HCT116 (cell line): Measurements from ENCODE around the gene CDH23. TPM values are rescaled to one million over a fixed set of nuclear protein-coding genes. Genes with fewer than 3 reads are reported as not detected.

ENCODE experiments used
- ATAC-seq: fragments of 200-7000 bp; cut with Tn5 transposase; 2 replicates; pipeline ENCODE4 v1.9.1; 2020; ENCODE audit warnings: mild to moderate bottlenecking, moderate library complexity
- BruUV-seq: library from RNA; stranded (reverse); fragments of 400-500 nt; replicated peaks from 2 replicates; lab custom pipeline; 2021; lab: Mats Ljungman, UMichigan
- CTCF ChIA-PET: fragments of 300-600 bp; sonication (Branson Sonifier 250); formaldehyde crosslinking; loops from one replicate; lab custom pipeline; 2021; ENCODE audit warnings: antibody characterized with exemption; lab: Charles Lee
- POLR2A ChIA-PET: fragments of 300-600, 350-600 bp; sonication (Branson Sonifier 250); formaldehyde crosslinking; loops from one replicate; lab custom pipeline; 2021; ENCODE audit warnings: antibody characterized with exemption; lab: Charles Lee
- RAD21 ChIA-PET, 2 experiments: fragments of 300-600 bp; sonication (Branson Sonifier 250); formaldehyde crosslinking; loops; one replicate each; lab custom pipeline; 2023; ENCODE audit warnings: low total read pairs in 2 of 2; ENCODE audit not compliant: uncharacterized antibody in 2 of 2, unreplicated experiment in 2 of 2, low non-redundant PET in 1 of 2; lab: Charles Lee
- DNase-seq: peaks from one replicate; pipeline ENCODE4 v3.0.0-alpha.2; 2010; ENCODE audit warnings: low read depth, low spot score
- H2AFZ ChIP-seq: fragments of 200-600 bp; shearing (Covaris generic), sonication (generic); 2 replicates; pipeline ENCODE4 v1.6.1; 2017; ENCODE audit warnings: low read depth, mixed run types, mixed read lengths, antibody characterized with exemption, low read length; ENCODE audit not compliant: poor library complexity, severe bottlenecking
- H3K27ac ChIP-seq: 2 replicates; pipeline ENCODE4 v1.5.1; 2012; ENCODE audit warnings: low read depth, low read length
- H3K27me3 ChIP-seq: fragments of 200-600 bp; sonication (generic); 2 replicates; pipeline ENCODE4 v1.6.1; 2016; ENCODE audit warnings: mixed run types, low read length, mixed read lengths; ENCODE audit not compliant: insufficient read depth
- H3K36me3 ChIP-seq, 2 experiments: fragments of 200-500 bp in 1 of 2; fragments of 200-600 bp in 1 of 2; sonication (Bioruptor generic) in 1 of 2; sonication (generic) in 1 of 2; 2 replicates each; pipeline versions ENCODE4 v1.5.1 to v1.6.1; 2014 to 2016; ENCODE audit warnings: low read length in 2 of 2, inconsistent platforms in 1 of 2, mixed read lengths in 1 of 2, mixed run types in 1 of 2; ENCODE audit not compliant: insufficient read depth in 2 of 2, control insufficient read depth in 1 of 2
- H3K4me1 ChIP-seq, 2 experiments: fragments of 200-600 bp in 1 of 2; sonication (generic) in 1 of 2; 2 replicates each; pipeline versions ENCODE4 v1.5.1 to v1.6.1; 2012 to 2017; ENCODE audit warnings: low read length in 2 of 2, inconsistent platforms in 1 of 2, mild to moderate bottlenecking in 1 of 2, mixed read lengths in 1 of 2, mixed run types in 1 of 2, moderate library complexity in 1 of 2; ENCODE audit not compliant: insufficient read depth in 2 of 2, control insufficient read depth in 1 of 2
- H3K4me2 ChIP-seq: fragments of 200-600 bp; sonication (generic); 2 replicates; pipeline ENCODE4 v1.6.1; 2017; ENCODE audit warnings: mixed run types, low read length, mixed read lengths
- H3K4me3 ChIP-seq, 2 experiments: fragments of 200-600 bp in 1 of 2; sonication (generic) in 1 of 2; replicated peaks in 1 of 2; 2 replicates each; pipeline ENCODE4 v1.5.1; 2011 to 2016; ENCODE audit warnings: low read length in 2 of 2, control low read depth in 1 of 2, low read depth in 1 of 2, mild to moderate bottlenecking in 1 of 2, mixed read lengths in 1 of 2, mixed run types in 1 of 2
- H3K79me2 ChIP-seq: fragments of 200-600 bp; sonication (generic); 2 replicates; pipeline ENCODE4 v1.6.1; 2017; ENCODE audit warnings: mild to moderate bottlenecking, mixed run types, low read length, moderate library complexity, mixed read lengths; ENCODE audit not compliant: insufficient read depth
- H3K9ac ChIP-seq: fragments of 200-600 bp; sonication (generic); 2 replicates; pipeline ENCODE4 v1.6.1; 2016; ENCODE audit warnings: low read length, mixed read lengths
- H3K9me2 ChIP-seq: fragments of 200-600 bp; sonication (generic), shearing (Covaris generic); 2 replicates; pipeline ENCODE4 v1.6.1; 2017; ENCODE audit warnings: mixed run types, mild to moderate bottlenecking, moderate library complexity; ENCODE audit not compliant: insufficient read depth
- H3K9me3 ChIP-seq, 2 experiments: fragments of 200-500 bp in 1 of 2; fragments of 200-600 bp in 1 of 2; sonication (Bioruptor generic) in 1 of 2; sonication (generic) in 1 of 2; 2 replicates each; pipeline ENCODE4 v1.6.1; 2014 to 2017; ENCODE audit warnings: low read length in 2 of 2, mixed read lengths in 2 of 2, inconsistent platforms in 1 of 2, low read depth in 1 of 2, mild to moderate bottlenecking in 1 of 2, mixed run types in 1 of 2, moderate library complexity in 1 of 2; ENCODE audit not compliant: control insufficient read depth in 1 of 2, insufficient read depth in 1 of 2
- H4K20me1 ChIP-seq: fragments of 200-600 bp; sonication (generic), shearing (Covaris generic); 2 replicates; pipeline ENCODE4 v1.6.1; 2017; ENCODE audit warnings: mixed run types, mild to moderate bottlenecking, moderate library complexity; ENCODE audit not compliant: insufficient read depth
- ATF3 ChIP-seq: IDR thresholded peaks from 2 replicates; pipeline ENCODE4 v1.6.1; 2012
- CBX3 ChIP-seq: IDR thresholded peaks from 2 replicates; pipeline ENCODE4 v1.6.1; 2012; ENCODE audit warnings: low read depth
- EZH2 ChIP-seq: fragments of 200-600 bp; sonication (generic); IDR thresholded peaks from 2 replicates; pipeline ENCODE4 v1.6.1; 2017; ENCODE audit warnings: antibody characterized with exemption, mixed run types
- EZH2phosphoT487 ChIP-seq: fragments of 200-600 bp; IDR thresholded peaks from 2 replicates; pipeline ENCODE4 v1.6.1; 2018; ENCODE audit warnings: antibody characterized with exemption, borderline replicate concordance
- FOSL1 ChIP-seq: IDR thresholded peaks from 2 replicates; pipeline ENCODE4 v1.6.1; 2012; ENCODE audit warnings: low read depth
- REST ChIP-seq: IDR thresholded peaks from 2 replicates; pipeline ENCODE4 v1.6.1; 2012; ENCODE audit warnings: low read depth
- SP1 ChIP-seq: IDR thresholded peaks from 2 replicates; pipeline ENCODE4 v1.6.1; 2012; ENCODE audit warnings: low read depth
- SRF ChIP-seq: IDR thresholded peaks from 2 replicates; pipeline ENCODE4 v1.6.1; 2012; ENCODE audit warnings: low read depth
- TCF7L2 ChIP-seq: IDR thresholded peaks from 2 replicates; pipeline ENCODE4 v1.7.0; 2011; ENCODE audit warnings: borderline replicate concordance, inconsistent platforms; ENCODE audit not compliant: insufficient read depth, insufficient read length; ENCODE audit errors: extremely low read depth
- YY1 ChIP-seq: IDR thresholded peaks from 2 replicates; pipeline ENCODE4 v1.6.1; 2011; ENCODE audit warnings: low read length, low read depth, moderate library complexity, mild to moderate bottlenecking; ENCODE audit not compliant: insufficient replicate concordance; ENCODE audit errors: extremely low read depth
- ZFX ChIP-seq: fragments of 450-650 bp; IDR thresholded peaks from 2 replicates; pipeline ENCODE4 v1.6.1; 2017
- intact Hi-C: fragments of 100-400 bp; cut with micrococcal nuclease; formaldehyde crosslinking; loops from 2 replicates; pipeline ENCODE4 v1.10.0; 2022
- total RNA-seq: library from RNA; stranded (reverse); gene quantifications from one replicate; pipeline ENCODE4 v1.2.1, GENCODE V29; 2021; ENCODE audit not compliant: unreplicated experiment
- TF ChIP-seq, protein P1 (sequence below): IDR thresholded peaks from 2 replicates; pipeline ENCODE4 v1.6.1; 2012

The CDH23 gene
- total RNA-seq, 1 experiment from 2014 or later, result not detected

GRCh38 chr10:71603754-71604153, 207.0 kb downstream of the CDH23 start:
- H3K27ac ChIP-seq, result no peak overlapping the region
- ChIA-PET RAD21 (no interaction called here), POLR2A (no interaction called here), CTCF (no interaction called here)
- no TSS peak for BruUV-seq
- no peak overlapping the region for H2AFZ ChIP-seq
- TF ChIP-seq EZH2phosphoT487 (no peak), SRF (no peak), CBX3 (no peak), YY1 (no peak), SP1 (no peak), REST (no peak), EZH2 (no peak), ZFX (no peak), FOSL1 (no peak), ATF3 (no peak), TCF7L2 (no peak)
- TF ChIP-seq, protein P1, sequence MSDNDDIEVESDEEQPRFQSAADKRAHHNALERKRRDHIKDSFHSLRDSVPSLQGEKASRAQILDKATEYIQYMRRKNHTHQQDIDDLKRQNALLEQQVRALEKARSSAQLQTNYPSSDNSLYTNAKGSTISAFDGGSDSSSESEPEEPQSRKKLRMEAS, result no peak
- H3K4me1 ChIP-seq, result peaks cover 16 to 17% of the 10 kb centered on the region in 2 experiments; a peak in 3 of 4 replicates
- intact Hi-C loops, result loop anchor here (10.0 kb wide), 1 partner anchor 289 kb away; the partner anchor contains the start of gene SLC29A3
- H3K79me2 ChIP-seq, result no peaks in the 10 kb centered on the region
- no peaks in the 10 kb centered on the region for H3K9me3 ChIP-seq
- DNase-seq (no peak), ATAC-seq (no peak)
- H3K4me2 ChIP-seq, result no peak overlapping the region
- H4K20me1 ChIP-seq, result no peaks in the 10 kb centered on the region
- no peaks in the 10 kb centered on the region for H3K36me3 ChIP-seq
- no peaks in the 10 kb centered on the region for H3K27me3 ChIP-seq
- H3K4me3 ChIP-seq, result no peak overlapping the region
- H3K9ac ChIP-seq, result no peak overlapping the region
- no peaks in the 10 kb centered on the region for H3K9me2 ChIP-seq
